Stomach (tissue), 4 donors: ENCODE measurements around the gene KCNN3.

Experiments used
- EP300 ChIP-seq: sonication (generic); formaldehyde crosslinking; IDR thresholded peaks from one replicate; pipeline ENCODE4 v1.6.1; 2017; ENCODE audit warnings: antibody characterized with exemption
- POLR2A ChIP-seq, 4 donors: fragments of 450-650 bp; IDR thresholded peaks; one replicate each; pipeline ENCODE4 v1.6.1; 2016; ENCODE audit warnings: antibody characterized with exemption in 4 of 4, control low read depth in 2 of 4, mild to moderate bottlenecking in 1 of 4, moderate library complexity in 1 of 4
- TF ChIP-seq, protein P1 (sequence below), 7 experiments: fragments of 450-650 bp in 4 of 7; fragments of 200-600 bp in 3 of 7; sonication (generic) in 3 of 7; IDR thresholded peaks; one replicate each; pipeline ENCODE4 v1.5.1; 2016 to 2019; ENCODE audit warnings: antibody characterized with exemption in 7 of 7, control low read depth in 2 of 7, mild to moderate bottlenecking in 1 of 7

GRCh38 chr1:154808909-154809262 lies 61.2 kb downstream of the KCNN3 start:
- TF ChIP-seq POLR2A (IDR thresholded peaks at IDR 0.05) (no peak), EP300 (no peak)
- TF ChIP-seq, protein P1, sequence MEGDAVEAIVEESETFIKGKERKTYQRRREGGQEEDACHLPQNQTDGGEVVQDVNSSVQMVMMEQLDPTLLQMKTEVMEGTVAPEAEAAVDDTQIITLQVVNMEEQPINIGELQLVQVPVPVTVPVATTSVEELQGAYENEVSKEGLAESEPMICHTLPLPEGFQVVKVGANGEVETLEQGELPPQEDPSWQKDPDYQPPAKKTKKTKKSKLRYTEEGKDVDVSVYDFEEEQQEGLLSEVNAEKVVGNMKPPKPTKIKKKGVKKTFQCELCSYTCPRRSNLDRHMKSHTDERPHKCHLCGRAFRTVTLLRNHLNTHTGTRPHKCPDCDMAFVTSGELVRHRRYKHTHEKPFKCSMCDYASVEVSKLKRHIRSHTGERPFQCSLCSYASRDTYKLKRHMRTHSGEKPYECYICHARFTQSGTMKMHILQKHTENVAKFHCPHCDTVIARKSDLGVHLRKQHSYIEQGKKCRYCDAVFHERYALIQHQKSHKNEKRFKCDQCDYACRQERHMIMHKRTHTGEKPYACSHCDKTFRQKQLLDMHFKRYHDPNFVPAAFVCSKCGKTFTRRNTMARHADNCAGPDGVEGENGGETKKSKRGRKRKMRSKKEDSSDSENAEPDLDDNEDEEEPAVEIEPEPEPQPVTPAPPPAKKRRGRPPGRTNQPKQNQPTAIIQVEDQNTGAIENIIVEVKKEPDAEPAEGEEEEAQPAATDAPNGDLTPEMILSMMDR (IDR thresholded peaks at IDR 0.05): no peak
